ENCODE measurements around the gene KCNT2. TPM values are rescaled to one million over a fixed set of nuclear protein-coding genes. Genes with fewer than 3 reads are reported as not detected.

Gene KCNT2
- total RNA-seq, 1 donor from 2014 or later, result 5.9 TPM

GRCh38 chr1:196407358-196408051 lies 200.7 kb downstream of the KCNT2 start:
- Histone ChIP-seq H3K4me1 (ENCODE audit: insufficient read depth, low read length) (peaks cover 16% of the 10 kb centered on the region), H3K79me2 (ENCODE audit: insufficient read depth, low read length) (no peaks in the 10 kb centered on the region), H4K20me1 (ENCODE audit: insufficient read depth, low read length) (no peaks in the 10 kb centered on the region), H2AFZ (ENCODE audit: low read depth, low read length) (no peak overlapping the region), H3K9me3 (ENCODE audit: insufficient read depth, low read depth, low read length) (no peaks in the 10 kb centered on the region), H3K4me3 (ENCODE audit: insufficient read depth, low read depth, low read length) (no peak overlapping the region), H3K27me3 (ENCODE audit: insufficient read depth, low read length) (no peaks in the 10 kb centered on the region), H3K27ac (ENCODE audit: low read depth, low read length) (peak overlapping the region; percentile 58), H3K9ac (ENCODE audit: low read length) (peak overlapping the region; percentile 2), H3K36me3 (ENCODE audit: insufficient read depth, low read length) (no peaks in the 10 kb centered on the region), H3K4me2 (ENCODE audit: low read length) (peak overlapping the region; percentile 26)
- peak; percentile 72 for DNase-seq (ENCODE audit: low read depth)
- Mint-ChIP-seq H3K27ac (ENCODE audit: unreplicated experiment) (peak overlapping the region; percentile 97), H3K4me1 (ENCODE audit: low read depth, unreplicated experiment) (peaks cover 28% of the 10 kb centered on the region), H3K36me3 (ENCODE audit: low read depth, unreplicated experiment) (no peaks in the 10 kb centered on the region), H3K27me3 (ENCODE audit: low read depth, unreplicated experiment) (no peaks in the 10 kb centered on the region), H3K9me3 (ENCODE audit: unreplicated experiment) (no peaks in the 10 kb centered on the region), H3K4me3 (ENCODE audit: unreplicated experiment) (no peak overlapping the region)
- no peak for FAIRE-seq
- TF ChIP-seq EZH2 (IDR thresholded peaks at IDR 0.05; ENCODE audit: insufficient read depth, low read length), result no peak
- TF ChIP-seq, protein P1, sequence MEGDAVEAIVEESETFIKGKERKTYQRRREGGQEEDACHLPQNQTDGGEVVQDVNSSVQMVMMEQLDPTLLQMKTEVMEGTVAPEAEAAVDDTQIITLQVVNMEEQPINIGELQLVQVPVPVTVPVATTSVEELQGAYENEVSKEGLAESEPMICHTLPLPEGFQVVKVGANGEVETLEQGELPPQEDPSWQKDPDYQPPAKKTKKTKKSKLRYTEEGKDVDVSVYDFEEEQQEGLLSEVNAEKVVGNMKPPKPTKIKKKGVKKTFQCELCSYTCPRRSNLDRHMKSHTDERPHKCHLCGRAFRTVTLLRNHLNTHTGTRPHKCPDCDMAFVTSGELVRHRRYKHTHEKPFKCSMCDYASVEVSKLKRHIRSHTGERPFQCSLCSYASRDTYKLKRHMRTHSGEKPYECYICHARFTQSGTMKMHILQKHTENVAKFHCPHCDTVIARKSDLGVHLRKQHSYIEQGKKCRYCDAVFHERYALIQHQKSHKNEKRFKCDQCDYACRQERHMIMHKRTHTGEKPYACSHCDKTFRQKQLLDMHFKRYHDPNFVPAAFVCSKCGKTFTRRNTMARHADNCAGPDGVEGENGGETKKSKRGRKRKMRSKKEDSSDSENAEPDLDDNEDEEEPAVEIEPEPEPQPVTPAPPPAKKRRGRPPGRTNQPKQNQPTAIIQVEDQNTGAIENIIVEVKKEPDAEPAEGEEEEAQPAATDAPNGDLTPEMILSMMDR (IDR thresholded peaks at IDR 0.05; ENCODE audit: insufficient read depth, low read depth, low read length), result no peak

DNA sequence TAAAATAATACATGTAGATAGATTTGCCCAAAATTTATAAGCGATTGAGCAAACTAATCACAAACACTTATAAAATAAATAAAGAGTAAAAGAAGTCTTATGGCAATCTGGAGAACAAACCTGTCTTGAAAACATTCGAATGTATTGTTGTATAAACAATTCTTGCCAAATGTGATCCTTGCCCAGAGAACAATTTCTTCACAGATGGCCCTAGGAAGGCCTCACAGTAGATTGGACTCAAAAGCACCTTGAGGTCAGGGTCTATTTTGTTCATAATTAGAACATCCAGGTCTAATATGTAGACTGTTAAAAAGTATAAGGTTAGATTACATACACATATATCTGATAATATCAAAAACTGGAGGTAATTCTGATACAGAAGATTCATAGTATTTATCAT lies 202.4 kb downstream of the KCNT2 start:
- Histone ChIP-seq H3K9me3 (ENCODE audit: insufficient read depth, low read depth, low read length) (no peaks in the 10 kb centered on the region), H3K4me3 (ENCODE audit: insufficient read depth, low read depth, low read length) (no peak overlapping the region), H3K27me3 (ENCODE audit: insufficient read depth, low read length) (no peaks in the 10 kb centered on the region), H3K27ac (ENCODE audit: low read depth, low read length) (no peak overlapping the region), H3K9ac (ENCODE audit: low read length) (no peak overlapping the region), H3K36me3 (ENCODE audit: insufficient read depth, low read length) (no peaks in the 10 kb centered on the region), H3K79me2 (ENCODE audit: insufficient read depth, low read length) (no peaks in the 10 kb centered on the region), H2AFZ (ENCODE audit: low read depth, low read length) (no peak overlapping the region), H4K20me1 (ENCODE audit: insufficient read depth, low read length) (no peaks in the 10 kb centered on the region), H3K4me2 (ENCODE audit: low read length) (no peak overlapping the region), H3K4me1 (ENCODE audit: insufficient read depth, low read length) (peaks cover 20% of the 10 kb centered on the region)
- no peak overlapping the region for H3K4me3 Mint-ChIP-seq (ENCODE audit: unreplicated experiment)
- no peak overlapping the region for H3K27ac Mint-ChIP-seq (ENCODE audit: unreplicated experiment)
- no peaks in the 10 kb centered on the region for H3K9me3 Mint-ChIP-seq (ENCODE audit: unreplicated experiment)
- no peak for DNase-seq (ENCODE audit: low read depth)
- no peaks in the 10 kb centered on the region for H3K36me3 Mint-ChIP-seq (ENCODE audit: low read depth, unreplicated experiment)
- no peaks in the 10 kb centered on the region for H3K27me3 Mint-ChIP-seq (ENCODE audit: low read depth, unreplicated experiment)
- FAIRE-seq, result no peak
- no peak for TF ChIP-seq EZH2 (IDR thresholded peaks at IDR 0.05; ENCODE audit: insufficient read depth, low read length)
- TF ChIP-seq, protein P1 (IDR thresholded peaks at IDR 0.05; ENCODE audit: insufficient read depth, low read depth, low read length), result no peak
- peaks cover 34% of the 10 kb centered on the region for H3K4me1 Mint-ChIP-seq (ENCODE audit: low read depth, unreplicated experiment)
